BE2C (cell line): Measurements from ENCODE around the gene HNRNPUL1.

Experiments used
- DNase-seq: peaks from one replicate; pipeline ENCODE4 v3.0.0-alpha.2; 2020
- H3K27me3 ChIP-seq: fragments of 250-450 bp; sonication (Bioruptor Pico); 2 replicates; pipeline ENCODE4 v1.5.1; 2020; ENCODE audit warnings: mild to moderate bottlenecking
- H3K36me3 ChIP-seq: fragments of 250-450 bp; sonication (Bioruptor Pico); 2 replicates; pipeline ENCODE4 v1.5.1; 2020; ENCODE audit warnings: mild to moderate bottlenecking
- H3K4me1 ChIP-seq: fragments of 250-450 bp; sonication (Bioruptor Pico); 2 replicates; pipeline ENCODE4 v1.5.1; 2020
- H3K4me3 ChIP-seq: 2 replicates; pipeline ENCODE4 v1.5.1; 2011; ENCODE audit warnings: low read depth, low read length
- H3K9me3 ChIP-seq: fragments of 250-450 bp; sonication (Bioruptor Pico); 2 replicates; pipeline ENCODE4 v1.5.1; 2020
- CTCF ChIP-seq: IDR thresholded peaks from 2 replicates; pipeline ENCODE4 v1.5.1; 2012; ENCODE audit warnings: mild to moderate bottlenecking, low read depth, low read length

Gene HNRNPUL1

GRCh38 chr19:41311613-41312012 is 47.4 kb downstream of the HNRNPUL1 start:
- no peak for DNase-seq
- TF ChIP-seq CTCF = no peak
- Histone ChIP-seq H3K4me1 (peaks cover 3% of the 10 kb centered on the region; the same call in 1 of the 2 replicates), H3K4me3 (no peak overlapping the region; the same call in 1 of the 2 replicates), H3K36me3 (peaks cover 37% of the 10 kb centered on the region), H3K9me3 (no peaks in the 10 kb centered on the region), H3K27me3 (no peaks in the 10 kb centered on the region)

GRCh38 chr19:41316306-41316920 is 52.2 kb downstream of the HNRNPUL1 start:
- no peak for TF ChIP-seq CTCF
- Histone ChIP-seq H3K4me3 (no peak overlapping the region), H3K4me1 (peaks cover 4% of the 10 kb centered on the region), H3K27me3 (no peaks in the 10 kb centered on the region), H3K9me3 (no peaks in the 10 kb centered on the region), H3K36me3 (peaks cover 48% of the 10 kb centered on the region)
- DNase-seq = no peak

GRCh38 chr19:41318696-41319499 is 54.7 kb downstream of the HNRNPUL1 start:
- Histone ChIP-seq H3K4me3 (no peak overlapping the region), H3K27me3 (no peaks in the 10 kb centered on the region), H3K9me3 (no peaks in the 10 kb centered on the region), H3K4me1 (peaks cover 27% of the 10 kb centered on the region), H3K36me3 (peaks cover 39% of the 10 kb centered on the region)
- DNase-seq = no peak
- TF ChIP-seq CTCF = no peak

- no peak for TF ChIP-seq CTCF
- Histone ChIP-seq H3K27me3 (no peaks in the 10 kb centered on the region), H3K4me3 (no peak overlapping the region), H3K36me3 (peaks cover 38% of the 10 kb centered on the region), H3K4me1 (peaks cover 34% of the 10 kb centered on the region), H3K9me3 (no peaks in the 10 kb centered on the region)
- DNase-seq = no peak
Observed at GRCh38 chr19:41319500-41320184, 55.5 kb downstream of the HNRNPUL1 start.

GRCh38 chr19:41320185-41320518 is 56.0 kb downstream of the HNRNPUL1 start:
- no peak for DNase-seq
- Histone ChIP-seq H3K9me3 (no peaks in the 10 kb centered on the region), H3K36me3 (peaks cover 38% of the 10 kb centered on the region), H3K4me1 (peaks cover 37% of the 10 kb centered on the region), H3K4me3 (no peak overlapping the region), H3K27me3 (no peaks in the 10 kb centered on the region)
- TF ChIP-seq CTCF = no peak
